Liver (tissue), 9 donors: ENCODE results near the gene DNAH3. TPM values are rescaled to one million over a fixed set of nuclear protein-coding genes. Genes with fewer than 3 reads are reported as not detected.

Source experiments
- DNase-seq: peaks from one replicate; pipeline ENCODE4 v3.0.0-alpha.2; 2017; ENCODE audit warnings: low spot score
- H3K27ac ChIP-seq, 2 donors: one replicate each; pipeline ENCODE4 v1.7.0; 2013; ENCODE audit warnings: inconsistent platforms in 2 of 2, low read length in 2 of 2, control low read depth in 1 of 2, low read depth in 1 of 2, mild to moderate bottlenecking in 1 of 2
- H3K27me3 ChIP-seq, 4 donors: one replicate each; pipeline versions ENCODE4 v1.6.1 to v1.7.0; 2013; ENCODE audit warnings: low read length in 3 of 4, inconsistent platforms in 1 of 4, mild to moderate bottlenecking in 1 of 4, moderate library complexity in 1 of 4; ENCODE audit not compliant: control insufficient read depth in 4 of 4, insufficient read depth in 4 of 4
- H3K36me3 ChIP-seq, 4 donors: one replicate each; pipeline versions ENCODE4 v1.6.1 to v1.7.0; 2013; ENCODE audit warnings: low read length in 3 of 4, mild to moderate bottlenecking in 3 of 4, low read depth in 1 of 4, moderate library complexity in 1 of 4; ENCODE audit not compliant: control insufficient read depth in 4 of 4, insufficient read depth in 3 of 4
- H3K4me1 ChIP-seq, 4 donors: one replicate each; pipeline versions ENCODE4 v1.6.1 to v1.7.0; 2013; ENCODE audit warnings: low read length in 3 of 4, mild to moderate bottlenecking in 3 of 4, moderate library complexity in 1 of 4; ENCODE audit not compliant: control insufficient read depth in 4 of 4, insufficient read depth in 4 of 4
- H3K4me3 ChIP-seq, 3 donors: one replicate each; pipeline versions ENCODE4 v1.6.1 to v1.7.0; 2013; ENCODE audit warnings: low read length in 3 of 3, control low read depth in 1 of 3, low read depth in 1 of 3, mild to moderate bottlenecking in 1 of 3
- H3K9ac ChIP-seq, 2 donors: one replicate each; pipeline ENCODE4 v1.7.0; 2013; ENCODE audit warnings: low read length in 2 of 2, mild to moderate bottlenecking in 2 of 2, moderate library complexity in 2 of 2, control low read depth in 1 of 2, low read depth in 1 of 2
- H3K9me3 ChIP-seq, 4 donors: one replicate each; pipeline versions ENCODE4 v1.6.1 to v1.7.0; 2013; ENCODE audit warnings: low read length in 3 of 4; ENCODE audit not compliant: control insufficient read depth in 4 of 4
- ATF3 ChIP-seq: IDR thresholded peaks from 2 replicates; pipeline ENCODE4 v1.6.1; 2016; ENCODE audit warnings: antibody characterized with exemption
- CTCF ChIP-seq: fragments of 150-350 bp; IDR thresholded peaks from 2 replicates; pipeline ENCODE4 v1.5.1; 2017; ENCODE audit warnings: improper control_type of control experiment, low read depth, low read length; ENCODE audit not compliant: missing input control
- EGR1 ChIP-seq, 2 donors: IDR thresholded peaks; 2 replicates each; pipeline ENCODE4 v1.6.1; 2016 to 2018; ENCODE audit warnings: antibody characterized with exemption in 2 of 2, low read depth in 2 of 2
- FOXA1 ChIP-seq: IDR thresholded peaks from 2 replicates; pipeline ENCODE4 v1.6.1; 2016; ENCODE audit warnings: antibody characterized with exemption
- FOXA2 ChIP-seq: IDR thresholded peaks from 2 replicates; pipeline ENCODE4 v1.6.1; 2016; ENCODE audit warnings: antibody characterized with exemption
- GABPA ChIP-seq, 2 donors: IDR thresholded peaks in 1 of 2; conservative IDR thresholded peaks in 1 of 2; 2 replicates each; pipeline ENCODE4 v1.6.1; 2016; ENCODE audit warnings: antibody characterized with exemption in 2 of 2, mild to moderate bottlenecking in 1 of 2, moderate library complexity in 1 of 2
- HNF4A ChIP-seq, 2 donors: conservative IDR thresholded peaks; 2 replicates each; pipeline ENCODE4 v1.6.1; 2016; ENCODE audit warnings: antibody characterized with exemption in 2 of 2, mild to moderate bottlenecking in 2 of 2
- HNF4G ChIP-seq: IDR thresholded peaks from 2 replicates; pipeline ENCODE4 v1.6.1; 2016; ENCODE audit warnings: antibody characterized with exemption
- JUND ChIP-seq, 2 donors: IDR thresholded peaks; 2 replicates each; pipeline ENCODE4 v1.6.1; 2016; ENCODE audit warnings: antibody characterized with exemption in 2 of 2
- MAX ChIP-seq: IDR thresholded peaks from 2 replicates; pipeline ENCODE4 v1.6.1; 2016; ENCODE audit warnings: antibody characterized with exemption
- NR2F2 ChIP-seq: IDR thresholded peaks from 2 replicates; pipeline ENCODE4 v1.6.1; 2016; ENCODE audit warnings: antibody characterized with exemption
- RAD21 ChIP-seq, 2 donors: IDR thresholded peaks; 2 replicates each; pipeline ENCODE4 v1.6.1; 2016; ENCODE audit warnings: antibody characterized with exemption in 2 of 2, mild to moderate bottlenecking in 2 of 2
- REST ChIP-seq: IDR thresholded peaks from 2 replicates; pipeline ENCODE4 v1.6.1; 2016; ENCODE audit warnings: antibody characterized with exemption, mild to moderate bottlenecking
- RXRA ChIP-seq, 2 donors: IDR thresholded peaks; 2 replicates each; pipeline ENCODE4 v1.6.1; 2017 to 2018; ENCODE audit warnings: antibody characterized with exemption in 2 of 2, mild to moderate bottlenecking in 1 of 2
- SP1 ChIP-seq: IDR thresholded peaks from 2 replicates; pipeline ENCODE4 v1.6.1; 2018; ENCODE audit warnings: antibody characterized with exemption, mild to moderate bottlenecking
- TAF1 ChIP-seq: conservative IDR thresholded peaks from 2 replicates; pipeline ENCODE4 v1.6.1; 2016; ENCODE audit warnings: antibody characterized with exemption, mild to moderate bottlenecking
- YY1 ChIP-seq: IDR thresholded peaks from 2 replicates; pipeline ENCODE4 v1.6.1; 2016; ENCODE audit warnings: antibody characterized with exemption, mild to moderate bottlenecking
- ZBTB33 ChIP-seq: IDR thresholded peaks from 2 replicates; pipeline ENCODE4 v1.6.1; 2016; ENCODE audit warnings: antibody characterized with exemption
- WGBS: extraction: QIAGEN DNeasy Blood & Tissue Kit; methylation state at CpG from one replicate; pipeline ENCODE4 v1.1.7; 2013; 5-methylcytosine and 5-hydroxymethylcytosine counted together
- polyA plus RNA-seq, 2 donors: library from polyadenylated mRNA; stranded (reverse) in 1 of 2; unstranded in 1 of 2; fragments of 200-250 nt in 1 of 2; fragments of >200 nt in 1 of 2; fragmentation: Nextera tagmentation in 1 of 2; extraction: Ambion mirVana in 1 of 2; gene quantifications; one replicate each; pipeline versions ENCODE4 v1.2.1 to v1.2.3, GENCODE V29; 2013 to 2015
- total RNA-seq, 2 donors: library from RNA; depleted of rRNA; stranded (reverse); fragments of >200 nt; gene quantifications; one replicate each; pipeline ENCODE4 v1.2.3, GENCODE V29; 2014
- donor health status: healthy.
- donor health status: healthy.
- donor health status: healthy.
- donor health status: healthy.
- donor health status: healthy.

DNAH3 gene
- total and polyA plus RNA-seq, 4 donors = not detected

- Histone ChIP-seq H3K27me3 (no peaks in the 10 kb centered on the region), H3K9me3 (no peaks in the 10 kb centered on the region), H3K4me1 (peaks cover 2 to 8% (median 5%) of the 10 kb centered on the region in 4 donors), H3K4me3 (no peak overlapping the region), H3K27ac (no peak overlapping the region), H3K9ac (no peak overlapping the region), H3K36me3 (peaks cover 2 to 4% (median 3%) of the 10 kb centered on the region in 4 donors)
- TF ChIP-seq GABPA (IDR thresholded peaks at IDR 0.05 in 1 of 2, conservative IDR thresholded peaks at IDR 0.05 in 1 of 2) = no peak
- peak; percentile 81 for TF ChIP-seq MAX
- no peak for TF ChIP-seq TAF1
- TF ChIP-seq NR2F2 = peak; percentile 21
- TF ChIP-seq YY1 = peak; percentile 58
- TF ChIP-seq JUND (IDR thresholded peaks at IDR 0.05) = peak; percentile 33 to 51
- peak; percentile 58 to 70 for TF ChIP-seq RXRA (IDR thresholded peaks at IDR 0.05)
- peak; percentile 96 to 97 for TF ChIP-seq EGR1 (IDR thresholded peaks at IDR 0.05; ENCODE audit: low read depth in 2 of 2)
- TF ChIP-seq RAD21 (IDR thresholded peaks at IDR 0.05) = peak in 1 of 2 donors; percentile 36
- TF ChIP-seq CTCF = no peak
- no peak for TF ChIP-seq FOXA1
- peak; percentile 72 to 80 for TF ChIP-seq HNF4A (conservative IDR thresholded peaks at IDR 0.05)
- TF ChIP-seq ZBTB33 = no peak
- peak; percentile 57 for TF ChIP-seq SP1
- peak; percentile 29 for TF ChIP-seq HNF4G
- TF ChIP-seq ATF3 = peak; percentile 92
- no peak for TF ChIP-seq REST
- TF ChIP-seq FOXA2 = no peak
- 52% methylated on average over 4 of the region's 4 CpGs for WGBS
- no peak for DNase-seq
Measured at GRCh38 chr16:20918486-20919239, 232.0 kb downstream of the DNAH3 start.
